ENCODE measurements around the gene PALM.

The PALM gene

DNA sequence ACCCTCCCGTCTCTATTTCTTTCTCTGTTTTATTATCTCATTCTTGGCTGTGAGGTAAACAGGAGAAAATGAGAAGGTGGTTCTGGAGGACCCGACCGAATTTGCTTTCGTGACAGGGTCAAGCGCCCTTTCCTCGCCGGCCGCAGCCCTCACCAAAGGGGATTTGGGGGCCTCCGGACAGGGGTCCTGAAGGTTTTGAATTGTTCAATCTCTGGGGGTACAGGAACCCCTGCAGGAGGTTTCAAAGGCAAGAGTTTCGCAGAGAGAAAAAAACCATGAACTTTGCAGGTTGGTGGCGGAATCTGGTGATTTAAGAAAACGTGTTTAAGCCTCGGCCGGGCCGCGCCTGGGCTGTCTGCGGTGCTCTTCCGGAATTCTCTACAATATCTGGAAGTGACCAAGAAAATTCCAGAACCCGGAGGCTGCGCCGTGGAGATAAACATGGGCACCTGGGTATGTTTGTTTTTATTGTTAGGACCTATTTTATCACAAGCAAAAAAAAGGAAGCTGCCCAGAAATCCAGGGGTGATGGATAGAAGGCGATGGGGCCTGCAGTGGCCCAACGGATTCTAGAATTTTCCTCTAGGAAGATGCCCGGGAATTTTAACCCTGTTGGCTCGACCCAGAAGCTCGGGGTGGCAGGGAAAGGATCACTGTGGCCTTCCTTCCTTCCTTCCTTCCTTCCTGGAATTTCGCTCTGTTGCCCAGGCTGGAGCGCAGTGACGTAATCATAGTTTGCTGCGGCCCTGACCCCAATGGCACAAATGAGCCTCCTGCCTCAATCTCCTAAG, 74.3 kb downstream of the PALM start:
- DNase-seq = no peak

- no peak for DNase-seq
Observed at GRCh38 chr19:784541-784940, 75.8 kb downstream of the PALM start.

DNA sequence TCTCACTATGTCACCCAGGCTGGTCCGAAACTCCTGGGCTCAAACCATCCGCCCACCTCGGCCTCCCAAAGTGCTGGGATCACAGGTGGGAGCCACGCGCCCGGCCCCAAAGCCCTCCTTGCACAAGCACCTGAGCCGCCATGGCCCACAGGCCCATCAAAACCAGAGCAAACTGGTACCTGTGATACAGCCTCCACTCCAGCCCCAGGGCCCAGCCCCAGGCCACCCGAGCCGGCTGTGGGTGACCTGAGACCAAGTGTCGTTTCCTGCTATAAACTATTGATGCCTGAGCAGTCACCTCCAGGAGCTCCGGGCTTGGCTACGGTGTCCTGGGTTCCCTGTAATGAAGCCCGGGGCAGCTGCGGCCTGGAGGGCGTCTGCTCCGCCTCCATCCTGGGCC, 78.8 kb downstream of the PALM start:
- no peak for DNase-seq

- DNase-seq = no peak
Observed at GRCh38 chr19:788686-788982, 79.9 kb downstream of the PALM start.

DNA sequence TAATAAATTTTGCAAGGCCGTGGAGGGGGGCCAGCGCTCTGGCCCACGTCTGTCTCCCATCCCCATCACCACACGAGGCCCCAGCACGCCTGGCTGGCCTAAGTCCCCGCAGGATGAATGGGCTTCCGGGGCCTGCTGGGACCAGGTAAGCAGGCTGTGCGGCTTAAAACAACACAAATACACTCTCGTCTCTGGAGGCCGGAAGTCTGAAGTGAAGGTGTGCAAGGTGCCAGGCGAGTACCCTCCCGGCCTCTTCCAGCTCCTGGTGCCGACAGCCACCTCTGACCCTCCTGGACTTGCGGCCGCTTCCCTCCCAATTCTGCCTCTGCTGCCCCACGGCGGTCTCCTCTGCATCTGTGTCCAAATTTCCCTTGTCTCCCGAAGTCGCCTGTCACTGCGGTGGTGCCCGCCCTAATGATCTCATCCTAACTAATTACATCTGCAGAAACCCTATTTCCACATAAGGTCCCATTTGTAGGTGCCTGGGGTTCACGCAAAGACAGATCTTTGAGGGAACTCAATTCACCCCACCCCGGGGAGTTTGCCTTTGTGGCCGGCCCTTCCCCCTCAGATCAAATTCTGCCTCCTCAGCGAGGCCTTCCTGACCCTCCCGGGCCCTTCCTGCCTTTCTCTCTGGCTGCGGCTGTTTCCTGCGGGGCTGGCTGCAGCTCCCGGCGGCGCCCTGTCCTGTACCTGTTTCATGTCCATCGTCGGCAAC, 80.4 kb downstream of the PALM start:
- DNase-seq = no peak

- DNase-seq = no peak
Observed at GRCh38 chr19:789701-790060, 80.9 kb downstream of the PALM start.

DNA sequence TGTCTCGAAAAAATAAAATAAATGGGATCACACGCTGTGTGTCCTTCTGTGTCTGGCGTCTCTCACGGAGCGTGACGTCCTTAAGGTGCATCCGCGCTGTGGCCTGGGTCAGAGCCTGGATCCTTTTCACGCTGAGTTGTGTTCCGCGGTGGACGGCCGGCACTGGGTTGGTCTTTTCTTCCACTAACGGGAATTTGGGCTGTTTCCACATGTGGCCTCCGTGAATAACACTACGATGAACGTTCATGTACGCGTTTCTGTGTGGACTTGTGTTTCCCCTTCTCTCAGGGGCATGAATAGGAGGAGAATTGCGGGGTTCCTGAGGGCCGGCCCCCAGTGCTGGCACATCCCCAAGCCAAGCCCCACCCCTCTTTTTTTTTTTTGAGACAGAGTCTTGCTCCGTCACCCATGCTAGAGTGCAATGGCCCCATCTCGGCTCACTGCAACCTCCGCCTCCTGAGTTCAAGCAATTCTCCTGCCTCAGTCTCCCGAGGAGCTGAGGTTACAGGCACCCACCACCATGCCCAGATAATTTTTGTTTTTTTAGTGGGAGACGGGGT, 82.4 kb downstream of the PALM start:
- DNase-seq = no peak

GRCh38 chr19:791567-792305, 83.0 kb downstream of the PALM start:
- no peak for DNase-seq

GRCh38 chr19:792306-792885, 83.7 kb downstream of the PALM start:
- DNase-seq = no peak

- no peak for DNase-seq
Observed at GRCh38 chr19:793806-794205, 85.1 kb downstream of the PALM start.

- DNase-seq = no peak
Observed at GRCh38 chr19:795073-795611, 86.4 kb downstream of the PALM start.

DNA sequence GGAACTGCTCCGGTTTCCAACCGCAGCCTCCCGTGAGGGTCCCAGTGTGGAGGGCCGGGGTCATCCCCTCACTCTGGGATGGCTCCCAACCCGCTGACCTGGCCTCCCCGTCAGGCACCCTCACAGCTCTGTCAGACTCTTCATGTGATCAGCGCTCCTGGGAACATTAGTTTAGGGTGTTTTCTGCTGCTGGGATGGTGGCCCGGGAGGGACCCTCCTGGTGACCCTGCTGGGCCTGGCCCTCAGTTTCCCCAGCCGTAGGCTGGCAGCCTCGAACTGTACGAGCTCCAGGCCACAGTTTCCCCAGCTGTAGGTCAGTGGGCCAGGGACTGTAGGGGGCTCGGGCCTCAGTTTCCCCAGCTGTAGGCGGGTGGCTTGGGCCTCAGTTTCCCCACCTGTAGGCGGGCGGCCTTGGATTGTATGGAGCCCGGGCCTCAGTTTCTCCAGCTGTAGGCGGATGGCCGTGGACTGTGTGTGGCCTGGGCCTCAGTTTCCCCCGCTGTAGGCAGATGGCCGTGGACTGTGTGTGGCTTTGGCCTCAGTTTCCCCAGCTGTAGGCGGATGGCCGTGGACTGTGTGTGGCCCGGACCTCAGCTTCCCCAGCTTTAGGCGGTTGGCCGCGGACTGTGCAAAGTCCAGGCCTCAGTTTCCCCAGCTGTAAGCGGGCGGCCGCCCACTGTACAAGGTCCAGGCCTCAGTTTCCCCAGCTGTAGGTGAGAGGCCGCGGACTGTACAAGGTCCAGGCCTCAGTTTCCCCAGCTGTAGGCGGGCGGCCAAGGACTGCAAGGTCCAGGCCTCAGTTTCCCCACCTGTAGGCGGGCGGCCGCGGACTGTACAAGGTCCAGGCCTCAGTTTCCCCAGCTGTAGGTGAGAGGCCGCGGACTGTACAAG, 87.2 kb downstream of the PALM start:
- no peak for DNase-seq

DNA sequence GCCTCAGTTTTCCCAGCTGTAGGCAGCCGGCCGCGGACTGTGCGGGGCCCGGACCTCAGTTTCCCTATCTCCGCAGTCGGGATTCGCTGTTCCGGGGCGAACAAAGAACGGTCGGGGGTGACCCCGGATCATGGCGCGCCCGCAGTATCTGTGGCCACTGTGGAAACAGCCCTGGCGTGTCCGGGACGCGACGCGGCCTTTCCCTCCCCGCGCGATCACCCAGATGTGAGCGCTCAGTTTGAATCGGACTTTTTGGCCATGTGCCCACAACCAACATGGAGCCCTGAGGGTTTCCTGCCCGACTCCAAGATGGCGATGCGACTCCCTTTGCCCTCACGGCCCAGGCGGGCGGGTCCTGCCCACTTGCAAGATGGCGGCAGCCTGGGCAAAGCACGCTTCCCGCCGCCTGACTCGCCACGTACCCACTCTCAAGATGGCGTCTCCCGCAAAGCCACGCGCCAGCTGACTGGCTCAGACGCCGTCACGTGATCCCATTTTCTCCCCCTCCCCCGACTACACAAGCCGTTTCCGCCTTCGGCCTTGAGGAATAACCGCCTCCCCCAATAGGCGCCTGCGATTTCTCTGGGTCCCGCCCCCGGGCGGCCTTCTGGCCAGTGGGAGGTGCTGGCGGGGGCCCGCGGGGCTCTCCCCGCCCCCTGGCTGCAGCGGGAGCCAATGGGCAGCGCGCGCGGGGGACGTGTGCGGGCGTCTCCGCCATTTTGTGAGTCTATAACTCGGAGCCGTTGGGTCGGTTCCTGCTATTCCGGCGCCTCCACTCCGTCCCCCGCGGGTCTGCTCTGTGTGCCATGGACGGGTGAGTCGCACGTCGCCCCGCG, 88.2 kb downstream of the PALM start, which contains the start of gene PTBP1:
Gene PTBP1 (plus strand): TSS at position 761 of the 836 bp plus-strand sequence. CDS start 46 bp downstream, at position 807.
- DNase-seq = peak; percentile 99
